HepG2 (cell line): ENCODE measurements around the gene LMBRD2. TPM values are rescaled to one million over a fixed set of nuclear protein-coding genes. Genes with fewer than 3 reads are reported as not detected.
A peak's percentile ranks its signal among the peaks of the same experiment; 100 is the strongest.

ENCODE experiments used
- ARNTL ChIP-seq: sonication (generic); formaldehyde crosslinking; IDR thresholded peaks from 2 replicates; pipeline ENCODE4 v1.4.0; 2020; ENCODE audit warnings: mild to moderate bottlenecking, missing genetic modification reagents
- ATRX ChIP-seq: sonication (generic); formaldehyde crosslinking; IDR thresholded peaks from 2 replicates; pipeline ENCODE4 v1.4.0; 2020; ENCODE audit warnings: missing genetic modification reagents, borderline replicate concordance
- FOXP1 ChIP-seq, 2 experiments: fragments of 450-650 bp in 1 of 2; IDR thresholded peaks; 2 replicates each; pipeline ENCODE4 v1.6.1; 2017 to 2018; ENCODE audit warnings: antibody characterized with exemption in 1 of 2
- KAT2B ChIP-seq: fragments of 150-350 bp; IDR thresholded peaks from 2 replicates; pipeline ENCODE4 v1.6.1; 2014; ENCODE audit warnings: low read depth, low read length, borderline replicate concordance
- MIER2 ChIP-seq: IDR thresholded peaks from 2 replicates; pipeline ENCODE4 v1.6.1; 2016; ENCODE audit warnings: missing biosample characterization, missing genetic modification reagents
- MYC ChIP-seq: sonication (generic); formaldehyde crosslinking; IDR thresholded peaks from 2 replicates; pipeline ENCODE4 v1.9.0; 2021; ENCODE audit warnings: missing genetic modification reagents, borderline replicate concordance
- SP4 ChIP-seq: sonication (generic); formaldehyde crosslinking; IDR thresholded peaks from 2 replicates; pipeline ENCODE4 v1.8.1; 2023; ENCODE audit warnings: mild to moderate bottlenecking, missing genetic modification reagents
- TCF12 ChIP-seq, 2 experiments: fragments of 450-650 bp in 1 of 2; sonication (generic) in 1 of 2; formaldehyde crosslinking in 1 of 2; IDR thresholded peaks; 2 replicates each; pipeline versions ENCODE4 v1.6.1 to v1.8.0; 2017 to 2022; ENCODE audit warnings: antibody characterized with exemption in 1 of 2, mild to moderate bottlenecking in 1 of 2, missing genetic modification reagents in 1 of 2, moderate library complexity in 1 of 2
- TRIM24 ChIP-seq: sonication (generic); formaldehyde crosslinking; IDR thresholded peaks from 2 replicates; pipeline ENCODE4 v1.8.0; 2022; ENCODE audit warnings: mild to moderate bottlenecking, missing genetic modification reagents
- ZFP37 ChIP-seq: sonication (generic); formaldehyde crosslinking; IDR thresholded peaks from 2 replicates; pipeline ENCODE4 v1.4.0; 2020; ENCODE audit warnings: missing genetic modification reagents, borderline replicate concordance
- ZNF552 ChIP-seq: sonication (generic); formaldehyde crosslinking; IDR thresholded peaks from 2 replicates; pipeline ENCODE4 v1.9.0; 2022; ENCODE audit warnings: missing genetic modification reagents, mild to moderate bottlenecking, borderline replicate concordance
- ZNF569 ChIP-seq: sonication (generic); formaldehyde crosslinking; IDR thresholded peaks from 2 replicates; pipeline ENCODE4 v1.5.0; 2020; ENCODE audit warnings: mild to moderate bottlenecking, missing genetic modification reagents, moderate library complexity, borderline replicate concordance
- ZSCAN9 ChIP-seq: IDR thresholded peaks from 2 replicates; pipeline ENCODE4 v1.6.1; 2016; ENCODE audit warnings: borderline replicate concordance
- polyA plus RNA-seq, 8 experiments: library from polyadenylated mRNA; depleted of rRNA in 3 of 8; stranded (reverse) in 7 of 8; unstranded in 1 of 8; fragments of >200 nt; fragmentation: Illumina TruSeq in 4 of 8; extraction: Trizol in 4 of 8; gene quantifications; 2 replicates each; pipeline versions ENCODE4 v1.2.1 to v1.2.3, GENCODE V29; 2011 to 2016; ENCODE audit warnings: low read depth in 4 of 8, missing spikeins in 1 of 8, mixed read lengths in 1 of 8; ENCODE audit not compliant: insufficient read depth in 1 of 8
- total RNA-seq, 5 experiments: library from RNA; depleted of rRNA; stranded (reverse); fragments of >200 nt; fragmentation: Illumina TruSeq; extraction: Trizol; gene quantifications; 2 replicates each; pipeline ENCODE4 v1.2.3, GENCODE V29; 2016; ENCODE audit warnings: low read depth in 1 of 5
- TF ChIP-seq, protein P1 (sequence below): sonication (generic); formaldehyde crosslinking; IDR thresholded peaks from 2 replicates; pipeline ENCODE4 v1.8.0; 2022; ENCODE audit warnings: missing genetic modification reagents, mild to moderate bottlenecking, borderline replicate concordance
- TF ChIP-seq, protein P2 (sequence below): sonication (generic); formaldehyde crosslinking; IDR thresholded peaks from 2 replicates; pipeline ENCODE4 v1.4.0; 2020; ENCODE audit warnings: missing genetic modification reagents, borderline replicate concordance
- TF ChIP-seq, protein P3 (sequence below): sonication (generic); formaldehyde crosslinking; IDR thresholded peaks from 2 replicates; pipeline ENCODE4 v1.5.1; 2020; ENCODE audit warnings: mild to moderate bottlenecking, missing genetic modification reagents, moderate library complexity
- TF ChIP-seq, protein P4 (sequence below): sonication (generic); formaldehyde crosslinking; IDR thresholded peaks from 2 replicates; pipeline ENCODE4 v1.9.0; 2021; ENCODE audit warnings: missing genetic modification reagents, borderline replicate concordance

LMBRD2 gene
- total and polyA plus RNA-seq, 2 of the 13 experiments (the other 11 are each of a cell fraction or from before 2014, with no cell fraction given), result 2.0 to 4.7 TPM

DNA sequence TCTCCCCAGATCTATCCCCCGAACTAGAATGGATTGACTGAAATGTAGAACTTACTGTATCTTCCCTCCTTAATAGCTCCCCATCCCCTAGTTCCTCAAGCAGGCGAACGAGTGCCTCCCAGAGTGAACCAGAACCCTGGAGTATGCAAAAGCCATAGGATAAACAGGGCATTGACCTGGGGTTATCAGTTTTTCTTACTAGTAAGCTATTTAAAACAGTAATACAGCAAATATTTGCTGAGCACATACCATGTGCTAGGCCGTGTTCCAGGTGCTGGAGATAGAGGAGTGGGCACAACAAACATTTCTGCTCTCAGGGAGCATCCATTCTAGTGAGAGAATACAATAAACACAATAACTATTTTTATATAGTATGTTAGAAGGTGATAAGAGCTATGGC is 2.0 kb upstream of the LMBRD2 start (continued):
- TF ChIP-seq ZFP37 (CRISPR knock-in tag) (no peak), ARNTL (no peak), KAT2B (no peak), FOXP1 (IDR thresholded peaks at IDR 0.05) (no peak), FOXP1 (CRISPR knock-in tag; IDR thresholded peaks at IDR 0.05) (peak; percentile 89), ZNF552 (no peak), MYC (CRISPR knock-in tag) (no peak), ZSCAN9 (CRISPR knock-in tag) (peak; percentile 57; the same call in 1 of the 2 replicates), MIER2 (CRISPR knock-in tag) (no peak), ZNF569 (CRISPR knock-in tag) (no peak), ATRX (CRISPR knock-in tag) (no peak), TCF12 (IDR thresholded peaks at IDR 0.05) (no peak), TCF12 (CRISPR knock-in tag; IDR thresholded peaks at IDR 0.05) (no peak), SP4 (CRISPR knock-in tag) (no peak), TRIM24 (0 out of 2 replicates have a peak, but pooled peaks have one; percentile 50)
- TF ChIP-seq, protein P1, sequence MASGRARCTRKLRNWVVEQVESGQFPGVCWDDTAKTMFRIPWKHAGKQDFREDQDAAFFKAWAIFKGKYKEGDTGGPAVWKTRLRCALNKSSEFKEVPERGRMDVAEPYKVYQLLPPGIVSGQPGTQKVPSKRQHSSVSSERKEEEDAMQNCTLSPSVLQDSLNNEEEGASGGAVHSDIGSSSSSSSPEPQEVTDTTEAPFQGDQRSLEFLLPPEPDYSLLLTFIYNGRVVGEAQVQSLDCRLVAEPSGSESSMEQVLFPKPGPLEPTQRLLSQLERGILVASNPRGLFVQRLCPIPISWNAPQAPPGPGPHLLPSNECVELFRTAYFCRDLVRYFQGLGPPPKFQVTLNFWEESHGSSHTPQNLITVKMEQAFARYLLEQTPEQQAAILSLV (CRISPR knock-in tag), result no peak
- TF ChIP-seq, protein P2, sequence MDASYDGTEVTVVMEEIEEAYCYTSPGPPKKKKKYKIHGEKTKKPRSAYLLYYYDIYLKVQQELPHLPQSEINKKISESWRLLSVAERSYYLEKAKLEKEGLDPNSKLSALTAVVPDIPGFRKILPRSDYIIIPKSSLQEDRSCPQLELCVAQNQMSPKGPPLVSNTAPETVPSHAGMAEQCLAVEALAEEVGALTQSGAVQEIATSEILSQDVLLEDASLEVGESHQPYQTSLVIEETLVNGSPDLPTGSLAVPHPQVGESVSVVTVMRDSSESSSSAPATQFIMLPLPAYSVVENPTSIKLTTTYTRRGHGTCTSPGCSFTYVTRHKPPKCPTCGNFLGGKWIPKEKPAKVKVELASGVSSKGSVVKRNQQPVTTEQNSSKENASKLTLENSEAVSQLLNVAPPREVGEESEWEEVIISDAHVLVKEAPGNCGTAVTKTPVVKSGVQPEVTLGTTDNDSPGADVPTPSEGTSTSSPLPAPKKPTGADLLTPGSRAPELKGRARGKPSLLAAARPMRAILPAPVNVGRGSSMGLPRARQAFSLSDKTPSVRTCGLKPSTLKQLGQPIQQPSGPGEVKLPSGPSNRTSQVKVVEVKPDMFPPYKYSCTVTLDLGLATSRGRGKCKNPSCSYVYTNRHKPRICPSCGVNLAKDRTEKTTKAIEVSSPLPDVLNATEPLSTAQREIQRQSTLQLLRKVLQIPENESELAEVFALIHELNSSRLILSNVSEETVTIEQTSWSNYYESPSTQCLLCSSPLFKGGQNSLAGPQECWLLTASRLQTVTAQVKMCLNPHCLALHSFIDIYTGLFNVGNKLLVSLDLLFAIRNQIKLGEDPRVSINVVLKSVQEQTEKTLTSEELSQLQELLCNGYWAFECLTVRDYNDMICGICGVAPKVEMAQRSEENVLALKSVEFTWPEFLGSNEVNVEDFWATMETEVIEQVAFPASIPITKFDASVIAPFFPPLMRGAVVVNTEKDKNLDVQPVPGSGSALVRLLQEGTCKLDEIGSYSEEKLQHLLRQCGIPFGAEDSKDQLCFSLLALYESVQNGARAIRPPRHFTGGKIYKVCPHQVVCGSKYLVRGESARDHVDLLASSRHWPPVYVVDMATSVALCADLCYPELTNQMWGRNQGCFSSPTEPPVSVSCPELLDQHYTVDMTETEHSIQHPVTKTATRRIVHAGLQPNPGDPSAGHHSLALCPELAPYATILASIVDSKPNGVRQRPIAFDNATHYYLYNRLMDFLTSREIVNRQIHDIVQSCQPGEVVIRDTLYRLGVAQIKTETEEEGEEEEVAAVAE (CRISPR knock-in tag), result peak; percentile 69; the same call in 1 of the 2 replicates
- TF ChIP-seq, protein P3, sequence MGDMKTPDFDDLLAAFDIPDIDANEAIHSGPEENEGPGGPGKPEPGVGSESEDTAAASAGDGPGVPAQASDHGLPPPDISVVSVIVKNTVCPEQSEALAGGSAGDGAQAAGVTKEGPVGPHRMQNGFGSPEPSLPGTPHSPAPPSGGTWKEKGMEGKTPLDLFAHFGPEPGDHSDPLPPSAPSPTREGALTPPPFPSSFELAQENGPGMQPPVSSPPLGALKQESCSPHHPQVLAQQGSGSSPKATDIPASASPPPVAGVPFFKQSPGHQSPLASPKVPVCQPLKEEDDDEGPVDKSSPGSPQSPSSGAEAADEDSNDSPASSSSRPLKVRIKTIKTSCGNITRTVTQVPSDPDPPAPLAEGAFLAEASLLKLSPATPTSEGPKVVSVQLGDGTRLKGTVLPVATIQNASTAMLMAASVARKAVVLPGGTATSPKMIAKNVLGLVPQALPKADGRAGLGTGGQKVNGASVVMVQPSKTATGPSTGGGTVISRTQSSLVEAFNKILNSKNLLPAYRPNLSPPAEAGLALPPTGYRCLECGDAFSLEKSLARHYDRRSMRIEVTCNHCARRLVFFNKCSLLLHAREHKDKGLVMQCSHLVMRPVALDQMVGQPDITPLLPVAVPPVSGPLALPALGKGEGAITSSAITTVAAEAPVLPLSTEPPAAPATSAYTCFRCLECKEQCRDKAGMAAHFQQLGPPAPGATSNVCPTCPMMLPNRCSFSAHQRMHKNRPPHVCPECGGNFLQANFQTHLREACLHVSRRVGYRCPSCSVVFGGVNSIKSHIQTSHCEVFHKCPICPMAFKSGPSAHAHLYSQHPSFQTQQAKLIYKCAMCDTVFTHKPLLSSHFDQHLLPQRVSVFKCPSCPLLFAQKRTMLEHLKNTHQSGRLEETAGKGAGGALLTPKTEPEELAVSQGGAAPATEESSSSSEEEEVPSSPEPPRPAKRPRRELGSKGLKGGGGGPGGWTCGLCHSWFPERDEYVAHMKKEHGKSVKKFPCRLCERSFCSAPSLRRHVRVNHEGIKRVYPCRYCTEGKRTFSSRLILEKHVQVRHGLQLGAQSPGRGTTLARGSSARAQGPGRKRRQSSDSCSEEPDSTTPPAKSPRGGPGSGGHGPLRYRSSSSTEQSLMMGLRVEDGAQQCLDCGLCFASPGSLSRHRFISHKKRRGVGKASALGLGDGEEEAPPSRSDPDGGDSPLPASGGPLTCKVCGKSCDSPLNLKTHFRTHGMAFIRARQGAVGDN (CRISPR knock-in tag), result no peak
- TF ChIP-seq, protein P4, sequence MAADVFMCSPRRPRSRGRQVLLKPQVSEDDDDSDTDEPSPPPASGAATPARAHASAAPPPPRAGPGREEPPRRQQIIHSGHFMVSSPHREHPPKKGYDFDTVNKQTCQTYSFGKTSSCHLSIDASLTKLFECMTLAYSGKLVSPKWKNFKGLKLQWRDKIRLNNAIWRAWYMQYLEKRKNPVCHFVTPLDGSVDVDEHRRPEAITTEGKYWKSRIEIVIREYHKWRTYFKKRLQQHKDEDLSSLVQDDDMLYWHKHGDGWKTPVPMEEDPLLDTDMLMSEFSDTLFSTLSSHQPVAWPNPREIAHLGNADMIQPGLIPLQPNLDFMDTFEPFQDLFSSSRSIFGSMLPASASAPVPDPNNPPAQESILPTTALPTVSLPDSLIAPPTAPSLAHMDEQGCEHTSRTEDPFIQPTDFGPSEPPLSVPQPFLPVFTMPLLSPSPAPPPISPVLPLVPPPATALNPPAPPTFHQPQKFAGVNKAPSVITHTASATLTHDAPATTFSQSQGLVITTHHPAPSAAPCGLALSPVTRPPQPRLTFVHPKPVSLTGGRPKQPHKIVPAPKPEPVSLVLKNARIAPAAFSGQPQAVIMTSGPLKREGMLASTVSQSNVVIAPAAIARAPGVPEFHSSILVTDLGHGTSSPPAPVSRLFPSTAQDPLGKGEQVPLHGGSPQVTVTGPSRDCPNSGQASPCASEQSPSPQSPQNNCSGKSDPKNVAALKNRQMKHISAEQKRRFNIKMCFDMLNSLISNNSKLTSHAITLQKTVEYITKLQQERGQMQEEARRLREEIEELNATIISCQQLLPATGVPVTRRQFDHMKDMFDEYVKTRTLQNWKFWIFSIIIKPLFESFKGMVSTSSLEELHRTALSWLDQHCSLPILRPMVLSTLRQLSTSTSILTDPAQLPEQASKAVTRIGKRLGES (CRISPR knock-in tag), result no peak
